Anterior cingulate cortex (tissue), 58 donors: ENCODE measurements around the gene UBE2I.
"Not testable (repeated sequence)": the region's sequence is repeated elsewhere in the genome, so short reads cannot be mapped to it uniquely, and the experiment has no call there.

Experiments
- DNase-seq, 58 donors: peaks; one replicate each; lab custom pipeline; 2025; lab: John Stamatoyannopoulos, UW

UBE2I gene

GRCh38 chr16:1326946-1327618 is 17.6 kb downstream of the UBE2I start:
- DNase-seq: no peak

GRCh38 chr16:1327619-1327947 is 18.1 kb downstream of the UBE2I start:
- no peak for DNase-seq

- DNase-seq: not testable (repeated sequence)
Measured at GRCh38 chr16:1328136-1328535, 18.7 kb downstream of the UBE2I start.

- not testable (repeated sequence) for DNase-seq
Measured at GRCh38 chr16:1328961-1329360, 19.5 kb downstream of the UBE2I start.

- no peak for DNase-seq
Measured at GRCh38 chr16:1330260-1330914, 21.0 kb downstream of the UBE2I start.

GRCh38 chr16:1330931-1331711 is 21.7 kb downstream of the UBE2I start:
- no peak for DNase-seq

GRCh38 chr16:1331712-1332617 is 22.5 kb downstream of the UBE2I start:
- peak in 19 of 58 donors; percentile 19 to 57 (median 28) for DNase-seq

- DNase-seq: no peak
Measured at GRCh38 chr16:1332618-1333148, 23.2 kb downstream of the UBE2I start.

- DNase-seq: peak in 26 of 58 donors; percentile 6 to 58 (median 30)
Measured at GRCh38 chr16:1333149-1333812, 23.8 kb downstream of the UBE2I start, which contains the start of gene BAIAP3. BAIAP3 (plus strand) TSS chr16:1333645; CDS start chr16:1338550, 4,905 bp downstream.

- no peak for DNase-seq
Measured at GRCh38 chr16:1333854-1334700, 24.6 kb downstream of the UBE2I start.

GRCh38 chr16:1334739-1335138 is 25.3 kb downstream of the UBE2I start:
- DNase-seq: no peak

- DNase-seq: peak in 26 of 58 donors; percentile 14 to 81 (median 36)
Measured at GRCh38 chr16:1335211-1335971, 26.0 kb downstream of the UBE2I start.

- peak in 30 of 58 donors; percentile 6 to 71 (median 30) for DNase-seq
Measured at GRCh38 chr16:1335996-1336395, 26.6 kb downstream of the UBE2I start.

GRCh38 chr16:1336619-1337018 is 27.2 kb downstream of the UBE2I start:
- DNase-seq: no peak

- no peak for DNase-seq
Measured at GRCh38 chr16:1337486-1337885, 28.1 kb downstream of the UBE2I start.

GRCh38 chr16:1338119-1338730 is 28.8 kb downstream of the UBE2I start:
- DNase-seq: no peak
